Measurements from ENCODE around the gene MTARC1.

Gene MTARC1

DNA sequence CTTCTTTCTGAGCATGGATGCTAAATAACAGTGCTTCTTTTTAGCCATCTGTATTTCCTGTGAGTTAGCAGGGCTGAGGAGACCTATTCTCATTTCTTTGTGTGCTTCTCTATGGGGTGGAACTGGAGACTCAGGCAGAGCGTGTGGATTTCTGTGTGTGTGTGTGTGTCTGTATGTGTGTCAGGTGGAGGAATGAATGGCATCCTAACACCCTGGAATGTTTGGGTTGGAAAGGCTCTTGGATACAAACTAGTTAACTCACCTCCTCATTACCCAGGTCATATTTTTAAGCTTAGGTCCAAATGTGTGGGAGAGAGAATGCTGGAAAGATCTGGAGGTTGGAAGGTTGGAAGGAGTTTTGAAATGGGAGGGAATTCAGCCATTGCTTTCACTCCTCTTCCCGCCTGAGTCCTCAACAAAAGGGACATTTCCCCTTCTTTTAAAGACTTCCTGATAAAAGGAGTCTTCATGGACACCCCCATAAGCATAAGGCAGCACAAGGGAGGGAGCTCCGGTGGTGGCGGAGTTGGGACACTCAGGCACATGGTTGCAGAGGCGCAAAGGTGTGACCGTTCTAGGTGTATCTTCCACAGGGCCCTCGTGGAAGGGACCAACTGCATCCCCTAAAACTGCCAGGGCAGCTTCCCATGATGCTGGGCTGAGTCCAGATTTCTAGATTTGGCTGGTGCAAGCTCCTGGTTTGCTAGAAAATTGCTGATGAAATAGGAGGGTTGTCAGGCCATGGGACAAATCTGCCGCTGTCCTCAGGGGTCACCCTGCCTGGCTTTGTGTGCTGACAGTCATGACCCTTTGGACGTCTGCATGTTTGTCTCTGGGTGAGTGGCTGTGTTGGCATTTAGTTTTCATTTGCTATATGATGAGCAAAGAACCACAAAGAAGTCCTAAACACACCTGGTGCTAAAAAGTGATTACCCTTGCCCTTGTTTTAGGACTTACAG is 37.6 kb downstream of the MTARC1 start:
- no peak for DNase-seq (ENCODE audit: low read depth, low spot score)
- in situ Hi-C loops (cut with HindIII; ENCODE audit: low sequenced_read_pairs): no loop called here
- TF ChIP-seq, protein P1, sequence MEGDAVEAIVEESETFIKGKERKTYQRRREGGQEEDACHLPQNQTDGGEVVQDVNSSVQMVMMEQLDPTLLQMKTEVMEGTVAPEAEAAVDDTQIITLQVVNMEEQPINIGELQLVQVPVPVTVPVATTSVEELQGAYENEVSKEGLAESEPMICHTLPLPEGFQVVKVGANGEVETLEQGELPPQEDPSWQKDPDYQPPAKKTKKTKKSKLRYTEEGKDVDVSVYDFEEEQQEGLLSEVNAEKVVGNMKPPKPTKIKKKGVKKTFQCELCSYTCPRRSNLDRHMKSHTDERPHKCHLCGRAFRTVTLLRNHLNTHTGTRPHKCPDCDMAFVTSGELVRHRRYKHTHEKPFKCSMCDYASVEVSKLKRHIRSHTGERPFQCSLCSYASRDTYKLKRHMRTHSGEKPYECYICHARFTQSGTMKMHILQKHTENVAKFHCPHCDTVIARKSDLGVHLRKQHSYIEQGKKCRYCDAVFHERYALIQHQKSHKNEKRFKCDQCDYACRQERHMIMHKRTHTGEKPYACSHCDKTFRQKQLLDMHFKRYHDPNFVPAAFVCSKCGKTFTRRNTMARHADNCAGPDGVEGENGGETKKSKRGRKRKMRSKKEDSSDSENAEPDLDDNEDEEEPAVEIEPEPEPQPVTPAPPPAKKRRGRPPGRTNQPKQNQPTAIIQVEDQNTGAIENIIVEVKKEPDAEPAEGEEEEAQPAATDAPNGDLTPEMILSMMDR (IDR thresholded peaks at IDR 0.05; ENCODE audit: low read depth, low read length): no peak

DNA sequence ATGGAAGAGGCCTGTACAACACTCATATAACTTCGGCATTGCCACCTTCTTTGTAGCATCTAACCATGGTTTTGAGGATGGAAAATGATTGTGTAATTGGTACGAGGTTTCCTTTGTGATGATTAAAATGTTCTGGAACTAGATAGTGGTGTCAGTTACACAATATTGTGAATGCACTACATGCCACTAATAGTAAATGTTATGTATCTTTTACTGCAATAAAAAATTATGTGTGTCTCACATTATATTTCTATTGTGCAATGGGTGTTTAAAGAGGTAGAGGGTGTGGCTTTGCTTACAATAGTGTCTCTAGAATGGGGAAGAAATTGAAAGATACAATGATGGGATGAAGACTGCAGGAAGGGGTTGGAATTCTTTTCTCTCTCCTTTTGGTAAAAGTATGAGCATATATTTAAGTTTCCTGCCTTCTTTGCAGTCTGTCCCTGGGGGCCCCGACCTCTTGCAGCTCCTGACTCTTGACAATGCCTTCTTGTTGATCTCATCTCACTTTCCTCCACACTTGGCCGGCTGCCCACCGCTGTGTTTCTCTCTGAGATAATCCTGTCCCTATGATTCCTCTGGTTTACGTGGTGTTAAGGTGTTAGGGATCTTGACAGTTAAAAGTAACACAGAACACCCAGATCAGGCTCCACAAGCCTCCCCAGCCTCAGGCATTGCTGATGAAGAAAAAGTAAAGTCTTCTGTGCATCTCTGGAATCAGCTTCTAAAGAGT is 39.3 kb downstream of the MTARC1 start:
- H3K4me3 ChIP-seq (ENCODE audit: low read depth, low read length): no peak overlapping the region
- TF ChIP-seq, protein P1 (IDR thresholded peaks at IDR 0.05; ENCODE audit: low read depth, low read length): no peak
- no peak for DNase-seq (ENCODE audit: low read depth, low spot score)
- in situ Hi-C loops (cut with HindIII; ENCODE audit: low sequenced_read_pairs): no loop called here

More for the DNA sequence above, 37.6 kb downstream of the MTARC1 start:
- no peak overlapping the region for H3K4me3 ChIP-seq (ENCODE audit: low read depth, low read length)

- TF ChIP-seq, protein P1 (IDR thresholded peaks at IDR 0.05; ENCODE audit: low read depth, low read length): no peak
- H3K4me3 ChIP-seq (ENCODE audit: low read depth, low read length): no peak overlapping the region
- no peak for DNase-seq (ENCODE audit: low read depth, low spot score)
- in situ Hi-C loops (cut with HindIII; ENCODE audit: low sequenced_read_pairs): no loop called here
These were observed 40.0 kb downstream of the MTARC1 start for GRCh38 chr1:220826729-220827128.

- DNase-seq (ENCODE audit: low read depth, low spot score): no peak
These were observed 40.9 kb downstream of the MTARC1 start for GRCh38 chr1:220827445-220828178.

DNA sequence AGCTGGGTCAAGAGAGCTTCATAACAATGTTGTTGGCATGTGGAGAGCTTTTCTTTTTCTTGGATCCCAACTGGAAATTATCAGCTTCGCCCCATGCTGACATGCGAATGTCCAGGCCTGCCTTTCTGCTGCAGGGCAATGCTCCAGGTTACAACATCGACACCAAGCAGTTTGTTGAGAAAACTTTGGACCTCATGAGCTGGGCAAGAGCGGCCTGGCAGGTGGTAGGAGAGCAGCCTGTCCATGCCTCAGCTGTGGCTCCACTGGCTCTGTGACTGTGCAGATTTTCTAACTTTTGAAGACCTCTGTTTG is 41.4 kb downstream of the MTARC1 start:
- no peak overlapping the region for H3K4me3 ChIP-seq (ENCODE audit: low read depth, low read length)
- TF ChIP-seq, protein P1 (IDR thresholded peaks at IDR 0.05; ENCODE audit: low read depth, low read length): no peak
- in situ Hi-C loops (cut with HindIII; ENCODE audit: low sequenced_read_pairs): no loop called here
- no peak for DNase-seq (ENCODE audit: low read depth, low spot score)

More at GRCh38 chr1:220827445-220828178, 40.9 kb downstream of the MTARC1 start:
- in situ Hi-C loops (cut with HindIII; ENCODE audit: low sequenced_read_pairs): no loop called here
- TF ChIP-seq, protein P1 (IDR thresholded peaks at IDR 0.05; ENCODE audit: low read depth, low read length): no peak
- H3K4me3 ChIP-seq (ENCODE audit: low read depth, low read length): no peak overlapping the region

GRCh38 chr1:220828950-220829586 is 42.4 kb downstream of the MTARC1 start:
- TF ChIP-seq, protein P1 (IDR thresholded peaks at IDR 0.05; ENCODE audit: low read depth, low read length): no peak
- in situ Hi-C loops (cut with HindIII; ENCODE audit: low sequenced_read_pairs): no loop called here
- no peak overlapping the region for H3K4me3 ChIP-seq (ENCODE audit: low read depth, low read length)
- no peak for DNase-seq (ENCODE audit: low read depth, low spot score)
